Transverse colon (tissue), 4 donors: ENCODE results near the gene FNBP1L. TPM values are rescaled to one million over a fixed set of nuclear protein-coding genes. Genes with fewer than 3 reads are reported as not detected.
A peak's percentile ranks its signal among the peaks of the same experiment; 100 is the strongest.

Experiments
- DNase-seq: peaks from one replicate; pipeline ENCODE4 v3.0.0-alpha.2; 2019
- H3K27ac ChIP-seq, 4 donors: fragments of 200-600 bp; sonication (generic); 2 replicates each; pipeline ENCODE4 v1.5.1; 2016 to 2018; ENCODE audit warnings: inconsistent platforms in 4 of 4
- H3K27me3 ChIP-seq: fragments of 200-600 bp; sonication (generic); 2 replicates; pipeline ENCODE4 v1.5.1; 2017; ENCODE audit warnings: inconsistent platforms
- H3K36me3 ChIP-seq, 4 donors: fragments of 200-600 bp; sonication (generic); 2 replicates each; pipeline ENCODE4 v1.5.1; 2017 to 2019; ENCODE audit warnings: inconsistent platforms in 4 of 4
- H3K4me1 ChIP-seq, 4 donors: fragments of 200-600 bp; sonication (generic); 2 replicates each; pipeline ENCODE4 v1.5.1; 2017 to 2020; ENCODE audit warnings: inconsistent platforms in 4 of 4
- H3K4me3 ChIP-seq, 4 donors: fragments of 200-600 bp; sonication (generic); 1 replicate in 1 of 4; 2 replicates in 3 of 4; pipeline versions ENCODE4 v1.5.1 to v1.6.1; 2017 to 2019; ENCODE audit warnings: inconsistent platforms in 4 of 4
- H3K9me3 ChIP-seq, 2 donors: fragments of 200-600 bp; sonication (generic); 2 replicates each; pipeline ENCODE4 v1.5.1; 2017 to 2019; ENCODE audit warnings: inconsistent platforms in 2 of 2
- CTCF ChIP-seq, 5 experiments: fragments of 200-600 bp in 3 of 5; fragments of 450-650 bp in 2 of 5; sonication (generic) in 3 of 5; IDR thresholded peaks; 1 replicate in 2 of 5; 2 replicates in 3 of 5; pipeline ENCODE4 v1.5.1; 2016 to 2017; ENCODE audit warnings: antibody characterized with exemption in 5 of 5, inconsistent platforms in 3 of 5, mild to moderate bottlenecking in 2 of 5, moderate library complexity in 1 of 5
- EP300 ChIP-seq: sonication (generic); formaldehyde crosslinking; IDR thresholded peaks from one replicate; pipeline ENCODE4 v1.6.1; 2017; ENCODE audit warnings: antibody characterized with exemption, low read depth
- POLR2A ChIP-seq: fragments of 450-650 bp; IDR thresholded peaks from one replicate; pipeline ENCODE4 v1.6.1; 2016; ENCODE audit warnings: antibody characterized with exemption, mild to moderate bottlenecking, moderate library complexity
- POLR2AphosphoS5 ChIP-seq, 3 donors: sonication (generic); formaldehyde crosslinking; IDR thresholded peaks; one replicate each; pipeline ENCODE4 v1.6.1; 2016; ENCODE audit warnings: antibody characterized with exemption in 3 of 3
- WGBS, 2 donors: methylation state at CpG; one replicate each; pipeline ENCODE4 v1.1.5; 2018; ENCODE audit warnings: low coverage in 1 of 2; 5-methylcytosine and 5-hydroxymethylcytosine counted together
- in situ Hi-C, 4 donors: fragments of 200-750 bp; cut with MboI; loops; one replicate each; pipeline versions ENCODE4 v1.15.0 to v1.15.1; 2017; ENCODE audit warnings: low sequenced_read_pairs in 3 of 4, low pct_ligation_motif_present in 1 of 4, low pct_unique_long_range_greater_than_20kb in 1 of 4
- intact Hi-C: fragments of 100-400 bp; cut with DNase I; formaldehyde crosslinking; loops from one replicate; pipeline ENCODE4 v1.15.1; 2023; ENCODE audit warnings: low total_unique reads
- total RNA-seq, 4 donors: library from RNA; depleted of rRNA; stranded (reverse); fragments of >200 nt; gene quantifications; one replicate each; pipeline ENCODE4 v1.1.0, GENCODE V29; 2016

The FNBP1L gene
- total RNA-seq, 4 donors from 2014 or later: 31.0 to 69.4 (median 49.0) TPM

- in situ Hi-C loops: no loop called here
- 90 to 100% methylated on average over 2 of the region's 2 CpGs for WGBS, 2 donors
Measured at GRCh38 chr1:93420400-93420799, 27.5 kb upstream of the FNBP1L start.

GRCh38 chr1:93426181-93426580 is 21.7 kb upstream of the FNBP1L start:
- intact Hi-C loops (no loop called here), in situ Hi-C loops (loop anchor here in 3 of 4 donors (25.0 kb wide), 4 partner anchors 114 to 411 kb away; no protein-coding TSS in a partner anchor)
- no peak overlapping the region for H3K4me3 ChIP-seq
- H3K27me3 ChIP-seq: no peaks in the 10 kb centered on the region
- H3K4me1 ChIP-seq: no peaks in the 10 kb centered on the region
- no peaks in the 10 kb centered on the region for H3K9me3 ChIP-seq
- DNase-seq: no peak
- 86% methylated on average over 2 of the region's 2 CpGs; no CpG with 5 or more reads in 1 of the 2 donors for WGBS, 2 donors
- TF ChIP-seq POLR2AphosphoS5 (IDR thresholded peaks at IDR 0.05) (no peak), POLR2A (no peak), EP300 (no peak), CTCF (IDR thresholded peaks at IDR 0.05) (no peak)
- no peak overlapping the region for H3K27ac ChIP-seq
- H3K36me3 ChIP-seq: no peaks in the 10 kb centered on the region

More at GRCh38 chr1:93420400-93420799, 27.5 kb upstream of the FNBP1L start:
- DNase-seq: no peak
- Histone ChIP-seq H3K36me3 (no peaks in the 10 kb centered on the region), H3K4me3 (no peak overlapping the region), H3K4me1 (no peaks in the 10 kb centered on the region), H3K27me3 (no peaks in the 10 kb centered on the region), H3K9me3 (no peaks in the 10 kb centered on the region), H3K27ac (no peak overlapping the region)
- intact Hi-C loops: no loop called here
- TF ChIP-seq EP300: no peak
- no peak for TF ChIP-seq POLR2A
- TF ChIP-seq CTCF (IDR thresholded peaks at IDR 0.05): no peak
- no peak for TF ChIP-seq POLR2AphosphoS5 (IDR thresholded peaks at IDR 0.05)

GRCh38 chr1:93427656-93428055 is 20.3 kb upstream of the FNBP1L start:
- WGBS, 2 donors: 88% methylated on average over 3 of the region's 3 CpGs; no CpG with 5 or more reads in 1 of the 2 donors
- H3K4me1 ChIP-seq: no peaks in the 10 kb centered on the region
- H3K27me3 ChIP-seq: no peaks in the 10 kb centered on the region
- TF ChIP-seq POLR2A (no peak), EP300 (no peak), CTCF (IDR thresholded peaks at IDR 0.05) (no peak), POLR2AphosphoS5 (IDR thresholded peaks at IDR 0.05) (no peak)
- no peaks in the 10 kb centered on the region for H3K9me3 ChIP-seq
- intact Hi-C loops: no loop called here
- in situ Hi-C loops: loop anchor here in 3 of 4 donors (25.0 kb wide), 4 partner anchors 115 to 410 kb away; no protein-coding TSS in a partner anchor
- DNase-seq: no peak
- no peaks in the 10 kb centered on the region for H3K36me3 ChIP-seq
- no peak overlapping the region for H3K27ac ChIP-seq
- no peak overlapping the region for H3K4me3 ChIP-seq

- intact Hi-C loops (no loop called here), in situ Hi-C loops (loop anchor here (10.0 to 25.0 kb wide), 5 partner anchors 121 to 404 kb away; no protein-coding TSS in a partner anchor)
- WGBS, 2 donors: 70 to 100% methylated on average over 1 to 5 of the region's 5 CpGs
- Histone ChIP-seq H3K9me3 (no peaks in the 10 kb centered on the region), H3K36me3 (no peaks in the 10 kb centered on the region), H3K27ac (no peak overlapping the region), H3K4me1 (peaks cover 0 to 2% (median 0%) of the 10 kb centered on the region in 4 donors), H3K27me3 (no peaks in the 10 kb centered on the region), H3K4me3 (no peak overlapping the region)
- TF ChIP-seq EP300 (no peak), POLR2AphosphoS5 (IDR thresholded peaks at IDR 0.05) (no peak), CTCF (IDR thresholded peaks at IDR 0.05) (peak in 3 of 5 experiments; percentile 23 to 31 (median 30)), POLR2A (no peak)
- peak; percentile 30 for DNase-seq
Measured at GRCh38 chr1:93433407-93433961, 14.4 kb upstream of the FNBP1L start.
